BLaER1 treated with 17β-estradiol and CSF1 and Interleukin-3, amounts not matched to agents 10 nM and 100 nM (cell line): Measurements from ENCODE around the gene SLC25A34.
A peak's percentile ranks its signal among the peaks of the same experiment; 100 is the strongest.

Experiments used
- H3K27ac ChIP-seq, 11 experiments: shearing (Covaris generic); formaldehyde crosslinking; 2 replicates each; pipeline ENCODE4 v1.8.1; 2022
- H3K27me3 ChIP-seq, 11 experiments: shearing (Covaris generic); formaldehyde crosslinking; 2 replicates each; pipeline ENCODE4 v1.8.1; 2022
- H3K36me3 ChIP-seq, 11 experiments: shearing (Covaris generic); formaldehyde crosslinking; 2 replicates each; pipeline ENCODE4 v1.8.1; 2022
- H3K4me1 ChIP-seq, 10 experiments: shearing (Covaris generic); formaldehyde crosslinking; 2 replicates each; pipeline ENCODE4 v1.8.1; 2022
- H3K4me2 ChIP-seq, 11 experiments: shearing (Covaris generic); formaldehyde crosslinking; 2 replicates each; pipeline ENCODE4 v1.8.1; 2022
- H3K4me3 ChIP-seq, 10 experiments: shearing (Covaris generic); formaldehyde crosslinking; 2 replicates each; pipeline ENCODE4 v1.8.1; 2022
- H3K9ac ChIP-seq, 11 experiments: shearing (Covaris generic); formaldehyde crosslinking; 2 replicates each; pipeline ENCODE4 v1.8.1; 2022
- H3K9me3 ChIP-seq, 11 experiments: shearing (Covaris generic); formaldehyde crosslinking; replicated peaks in 1 of 11; 2 replicates each; pipeline ENCODE4 v1.8.1; 2022
- H4K20me1 ChIP-seq, 11 experiments: shearing (Covaris generic); formaldehyde crosslinking; 2 replicates each; pipeline ENCODE4 v1.8.1; 2022
- Cebpa-rat ChIP-seq, 11 experiments: shearing (Covaris generic); IDR thresholded peaks; 2 replicates each; pipeline ENCODE4 v1.8.1; 2022

The SLC25A34 gene

GRCh38 chr1:15765495-15766194 lies 29.6 kb downstream of the SLC25A34 start:
- Histone ChIP-seq H3K4me1 (peaks cover 7 to 18% (median 12%) of the 10 kb centered on the region in 10 experiments), H3K27ac (no peak overlapping the region)

GRCh38 chr1:15767941-15768340 lies 31.9 kb downstream of the SLC25A34 start:
- Histone ChIP-seq H3K36me3 (no peaks in the 10 kb centered on the region), H3K9me3 (no peaks in the 10 kb centered on the region), H4K20me1 (no peaks in the 10 kb centered on the region), H3K4me3 (no peak overlapping the region), H3K4me2 (no peak overlapping the region), H3K4me1 (peaks cover 0 to 10% (median 4%) of the 10 kb centered on the region in 10 experiments; a peak in 6 of 20 replicates), H3K9ac (no peak overlapping the region), H3K27ac (no peak overlapping the region), H3K27me3 (peaks cover 0 to 2% (median 0%) of the 10 kb centered on the region in 11 experiments; a peak in 4 of 22 replicates)
- no peak for TF ChIP-seq Cebpa-rat (IDR thresholded peaks at IDR 0.05)

More at GRCh38 chr1:15765495-15766194, 29.6 kb downstream of the SLC25A34 start:
- peak overlapping the region in 1 of 11 experiments; percentile 26; a peak in 1 of 22 replicates for H3K9ac ChIP-seq
- H3K9me3 ChIP-seq = no peaks in the 10 kb centered on the region
- no peak for TF ChIP-seq Cebpa-rat (IDR thresholded peaks at IDR 0.05)
- H4K20me1 ChIP-seq = peaks cover 0 to 7% (median 2%) of the 10 kb centered on the region in 11 experiments; a peak in 10 of 22 replicates
- no peak overlapping the region for H3K4me2 ChIP-seq
- no peaks in the 10 kb centered on the region for H3K36me3 ChIP-seq
- H3K27me3 ChIP-seq = peaks cover 15 to 25% (median 23%) of the 10 kb centered on the region in 11 experiments
- H3K4me3 ChIP-seq = no peak overlapping the region

- Histone ChIP-seq H3K9ac (no peak overlapping the region), H3K27ac (no peak overlapping the region), H3K4me2 (no peak overlapping the region), H4K20me1 (no peaks in the 10 kb centered on the region), H3K27me3 (no peaks in the 10 kb centered on the region), H3K4me3 (no peak overlapping the region), H3K36me3 (no peaks in the 10 kb centered on the region), H3K4me1 (peaks cover 0 to 10% (median 4%) of the 10 kb centered on the region in 10 experiments; a peak in 6 of 20 replicates), H3K9me3 (no peaks in the 10 kb centered on the region)
- no peak for TF ChIP-seq Cebpa-rat (IDR thresholded peaks at IDR 0.05)
These were observed 32.3 kb downstream of the SLC25A34 start for GRCh38 chr1:15768388-15768787.

- Histone ChIP-seq H3K9me3 (no peaks in the 10 kb centered on the region), H3K27ac (no peak overlapping the region), H4K20me1 (no peaks in the 10 kb centered on the region), H3K36me3 (no peaks in the 10 kb centered on the region), H3K4me3 (no peak overlapping the region), H3K4me2 (no peak overlapping the region), H3K27me3 (no peaks in the 10 kb centered on the region), H3K9ac (no peak overlapping the region), H3K4me1 (0 out of 20 replicates have a peak, but pooled peaks cover 0 to 4% (median 0%) of the 10 kb centered on the region in 10 experiments)
- no peak for TF ChIP-seq Cebpa-rat (IDR thresholded peaks at IDR 0.05)
These were observed 34.4 kb downstream of the SLC25A34 start for GRCh38 chr1:15770313-15770962.

- Histone ChIP-seq H3K9me3 (no peaks in the 10 kb centered on the region), H3K4me1 (no peaks in the 10 kb centered on the region), H3K36me3 (no peaks in the 10 kb centered on the region), H3K27me3 (no peaks in the 10 kb centered on the region), H3K9ac (no peak overlapping the region), H3K4me3 (no peak overlapping the region), H4K20me1 (no peaks in the 10 kb centered on the region), H3K27ac (no peak overlapping the region), H3K4me2 (no peak overlapping the region)
- no peak for TF ChIP-seq Cebpa-rat (IDR thresholded peaks at IDR 0.05)
These were observed 35.9 kb downstream of the SLC25A34 start for GRCh38 chr1:15771836-15772515.

- Histone ChIP-seq H3K36me3 (no peaks in the 10 kb centered on the region), H3K4me1 (peaks cover 0 to 18% (median 0%) of the 10 kb centered on the region in 10 experiments; a peak in 7 of 20 replicates), H3K4me3 (no peak overlapping the region), H3K27ac (no peak overlapping the region), H4K20me1 (no peaks in the 10 kb centered on the region), H3K27me3 (no peaks in the 10 kb centered on the region), H3K9me3 (no peaks in the 10 kb centered on the region), H3K4me2 (no peak overlapping the region), H3K9ac (no peak overlapping the region)
- no peak for TF ChIP-seq Cebpa-rat (IDR thresholded peaks at IDR 0.05)
These were observed 39.6 kb downstream of the SLC25A34 start for GRCh38 chr1:15775706-15776105.

- Histone ChIP-seq H3K4me3 (no peak overlapping the region), H3K27me3 (no peaks in the 10 kb centered on the region), H3K27ac (no peak overlapping the region), H3K4me1 (peaks cover 0 to 26% (median 0%) of the 10 kb centered on the region in 10 experiments; a peak in 7 of 20 replicates), H3K36me3 (no peaks in the 10 kb centered on the region), H3K9ac (no peak overlapping the region; a peak in 1 of 22 replicates), H4K20me1 (no peaks in the 10 kb centered on the region), H3K9me3 (no peaks in the 10 kb centered on the region), H3K4me2 (0 out of 22 replicates have a peak overlapping the region, but pooled peaks of 1 of the 11 experiments have one; percentile 26)
- no peak for TF ChIP-seq Cebpa-rat (IDR thresholded peaks at IDR 0.05)
These were observed 42.0 kb downstream of the SLC25A34 start for GRCh38 chr1:15777909-15778707.

GRCh38 chr1:15785683-15786082 lies 49.6 kb downstream of the SLC25A34 start:
- H4K20me1 ChIP-seq = no peaks in the 10 kb centered on the region; a peak in 1 of 22 replicates
- no peak for TF ChIP-seq Cebpa-rat (IDR thresholded peaks at IDR 0.05)
- H3K9me3 ChIP-seq = no peaks in the 10 kb centered on the region
- H3K4me3 ChIP-seq = no peak overlapping the region
- peaks cover 8 to 28% (median 11%) of the 10 kb centered on the region in 10 experiments; a peak in 19 of 20 replicates for H3K4me1 ChIP-seq
- no peak overlapping the region for H3K27ac ChIP-seq
- no peaks in the 10 kb centered on the region for H3K27me3 ChIP-seq
- H3K9ac ChIP-seq = no peak overlapping the region
- no peak overlapping the region for H3K4me2 ChIP-seq
- no peaks in the 10 kb centered on the region for H3K36me3 ChIP-seq
